ENCODE data around the gene C2orf81.
"Not testable (repeated sequence)": the region's sequence is repeated elsewhere in the genome, so short reads cannot be mapped to it uniquely, and the experiment has no call there.

The C2orf81 gene

DNA sequence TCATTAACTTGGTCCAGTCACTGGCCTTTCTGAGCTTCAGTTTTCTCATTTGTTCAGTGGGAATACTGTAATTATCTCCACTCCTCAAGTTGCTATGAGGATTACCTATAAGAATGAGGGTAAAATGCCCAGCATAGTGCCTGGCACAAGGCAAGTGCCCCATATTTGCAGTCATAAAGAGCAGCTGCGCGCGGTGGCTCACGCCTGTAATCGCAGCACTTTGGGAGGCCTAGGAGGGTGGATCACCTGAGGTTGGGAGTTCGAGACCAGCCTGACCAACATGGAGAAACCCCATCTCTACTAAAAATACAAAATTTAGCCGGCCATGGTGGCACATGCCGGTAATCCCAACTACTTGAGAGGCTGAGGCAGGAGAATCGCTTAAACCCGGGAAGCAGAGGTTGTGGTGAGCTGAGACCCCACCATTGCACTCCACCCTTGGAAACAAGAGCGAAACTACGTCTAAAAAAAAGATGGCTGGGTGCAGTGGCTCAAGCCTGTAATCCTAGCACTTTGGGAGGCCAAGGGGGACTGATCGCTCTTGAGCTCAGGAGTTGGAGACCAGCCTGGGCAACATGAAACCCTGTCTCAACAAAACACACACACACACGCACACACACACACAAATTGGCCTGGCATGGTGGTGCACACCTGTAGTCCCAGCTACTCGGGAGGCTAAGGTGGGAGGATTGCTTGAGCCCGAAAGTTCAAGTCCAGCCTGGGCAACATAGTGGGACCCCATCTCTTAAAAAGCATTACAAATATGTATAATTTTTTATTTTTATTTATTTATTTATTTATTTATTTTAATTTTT is 21.3 kb upstream of the C2orf81 start:
- DNase-seq (ENCODE audit: low read depth) = not testable (repeated sequence)

GRCh38 chr2:74441690-74442482 is 20.5 kb upstream of the C2orf81 start, which contains the start of gene RTKN:
Gene RTKN, minus strand, starts transcription at chr2:74441937. Its CDS starts 121 bp downstream, at chr2:74441816.
- DNase-seq (ENCODE audit: low read depth) = no peak

DNA sequence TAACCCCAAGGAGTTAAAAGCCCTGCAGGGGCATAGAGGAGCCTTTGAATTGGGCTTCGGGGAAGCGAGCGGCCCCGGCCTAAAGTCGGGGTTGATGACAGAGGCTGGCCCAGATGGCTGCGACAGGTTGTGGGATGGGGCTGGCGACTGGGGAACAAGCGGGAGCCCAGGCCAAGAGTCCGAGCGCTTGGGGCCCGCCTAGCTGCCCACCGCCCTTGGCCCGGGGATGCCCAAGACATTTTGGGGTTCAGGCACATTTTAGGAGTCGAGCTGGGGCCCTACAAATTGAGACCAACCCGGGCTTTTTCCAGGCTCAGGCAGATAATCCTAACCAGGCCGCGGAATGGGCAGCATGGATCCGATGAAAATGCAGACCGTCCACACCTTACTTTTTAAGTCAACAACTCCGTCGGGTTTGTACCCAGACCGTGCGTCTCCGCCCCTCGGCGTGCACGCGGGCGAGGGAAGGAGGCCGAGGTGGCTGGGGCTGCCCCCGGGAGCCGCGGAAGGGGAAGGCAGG is 19.8 kb upstream of the C2orf81 start:
- DNase-seq (ENCODE audit: low read depth) = no peak

GRCh38 chr2:74440378-74441169 is 19.2 kb upstream of the C2orf81 start:
- no peak for DNase-seq (ENCODE audit: low read depth)

- no peak for DNase-seq (ENCODE audit: low read depth)
Observed at GRCh38 chr2:74439803-74440377, 18.5 kb upstream of the C2orf81 start.

GRCh38 chr2:74439373-74439772 is 18.0 kb upstream of the C2orf81 start:
- DNase-seq (ENCODE audit: low read depth) = no peak

DNA sequence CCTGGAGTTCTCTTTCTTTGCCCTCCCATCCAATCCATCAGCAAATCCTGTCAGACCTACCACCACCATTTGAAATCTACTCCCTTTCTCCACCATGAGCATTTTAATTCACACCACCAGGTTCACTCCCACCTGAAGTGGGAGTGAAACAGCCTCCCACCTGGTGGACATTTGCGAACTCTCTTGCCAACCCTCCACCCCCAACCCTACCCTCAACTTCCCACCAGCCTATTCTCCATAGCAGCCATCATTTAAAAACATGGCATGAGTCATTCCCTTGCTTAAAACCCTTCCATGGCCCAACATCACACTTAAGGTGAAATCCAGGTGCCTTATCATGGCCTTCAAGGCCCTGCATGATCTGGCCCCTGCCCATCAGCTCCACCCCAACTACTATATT is 16.8 kb upstream of the C2orf81 start:
- no peak for DNase-seq (ENCODE audit: low read depth)

- no peak for DNase-seq (ENCODE audit: low read depth)
Observed at GRCh38 chr2:74436848-74437695, 15.7 kb upstream of the C2orf81 start.

GRCh38 chr2:74436111-74436805 is 14.8 kb upstream of the C2orf81 start:
- DNase-seq (ENCODE audit: low read depth) = no peak

DNA sequence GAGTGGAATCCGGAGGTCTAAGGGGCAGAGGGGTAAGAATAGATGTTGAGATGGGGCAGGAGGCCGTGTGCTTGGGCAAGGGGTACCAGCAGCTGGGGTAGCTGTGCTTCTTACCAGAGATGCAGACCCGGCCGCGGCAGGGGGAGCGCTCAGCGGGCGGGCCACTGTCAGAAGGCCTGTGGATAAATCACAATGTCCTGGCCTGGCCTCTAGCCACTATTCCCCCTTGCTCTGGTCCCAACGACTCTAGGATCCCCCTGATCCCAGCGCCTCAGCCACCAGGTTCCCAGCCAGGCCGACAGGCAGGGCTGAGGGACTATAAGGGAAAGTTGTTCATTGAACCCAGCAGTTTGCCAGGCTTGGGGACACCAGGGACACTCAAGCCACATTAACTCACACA is 9.1 kb upstream of the C2orf81 start:
- no peak for DNase-seq (ENCODE audit: low read depth)

DNA sequence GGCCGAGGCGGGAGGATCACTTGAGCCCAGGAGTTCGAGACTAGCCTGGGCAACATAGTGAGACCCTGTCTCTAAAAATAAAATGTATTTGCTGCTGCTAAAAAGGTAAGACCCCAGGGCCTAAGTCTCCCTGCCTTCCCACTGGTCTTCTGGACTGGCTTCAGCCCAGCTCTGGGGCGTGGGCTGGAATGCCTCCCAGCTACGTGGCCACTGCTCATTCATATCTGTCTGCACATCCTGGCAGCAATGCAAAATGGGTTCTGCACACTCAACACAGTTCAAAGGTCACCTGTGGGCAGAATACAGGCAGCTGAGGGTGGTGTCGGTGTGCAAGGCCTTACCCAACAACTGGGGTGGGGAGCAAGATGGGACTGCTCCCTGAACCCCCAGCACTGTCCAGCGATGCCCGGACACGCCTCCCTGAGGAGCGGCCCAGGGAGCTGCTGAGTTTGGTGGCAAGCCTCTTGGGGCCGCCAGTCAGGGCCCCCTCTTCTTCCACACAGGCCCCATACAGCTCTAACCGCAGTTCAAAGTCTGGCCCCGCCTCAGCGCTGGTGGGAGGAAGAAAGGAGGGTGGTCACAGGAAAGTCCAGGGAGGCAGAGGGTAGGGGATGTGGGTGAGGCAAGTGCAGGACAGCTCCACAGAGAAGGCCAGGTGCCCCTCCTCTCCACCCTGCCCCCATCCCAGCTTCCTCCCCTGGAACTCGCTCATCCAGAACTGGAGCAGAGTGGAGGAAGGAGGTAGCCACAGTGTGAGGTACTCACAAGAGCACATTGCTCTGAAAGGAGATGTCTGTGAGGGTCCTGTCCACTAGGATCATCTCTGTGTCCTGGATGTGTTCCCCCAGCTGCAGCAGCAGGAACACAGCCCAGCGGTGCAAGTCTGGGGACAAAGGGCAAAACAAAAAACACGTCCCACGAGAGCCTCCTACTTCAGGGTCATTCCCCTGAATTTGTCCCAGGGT is 8.3 kb upstream of the C2orf81 start:
- no peak for DNase-seq (ENCODE audit: low read depth)

DNA sequence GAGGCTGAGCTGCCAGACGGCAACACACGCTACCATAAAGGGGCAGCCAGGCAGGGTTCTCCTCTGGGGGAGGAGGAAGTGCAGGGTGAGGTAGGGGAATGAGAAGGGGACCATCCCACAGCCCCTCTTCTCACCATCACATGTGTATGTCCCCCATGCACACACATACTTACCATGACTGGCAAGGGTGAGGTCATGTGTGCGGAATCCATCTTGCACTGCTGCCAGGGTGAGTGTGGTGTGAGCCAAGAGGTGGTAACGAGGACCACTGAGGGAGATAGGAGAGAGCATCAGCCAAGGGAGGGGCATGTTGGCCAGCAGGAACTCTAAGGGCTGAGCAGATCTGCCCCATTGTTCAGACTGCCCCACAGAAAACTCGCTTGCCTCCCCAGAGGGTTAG is 7.3 kb upstream of the C2orf81 start:
- no peak for DNase-seq (ENCODE audit: low read depth)

- no peak for DNase-seq (ENCODE audit: low read depth)
Observed at GRCh38 chr2:74427551-74427950, 6.1 kb upstream of the C2orf81 start.

- DNase-seq (ENCODE audit: low read depth) = no peak
Observed at GRCh38 chr2:74426181-74426758, 4.9 kb upstream of the C2orf81 start.

- DNase-seq (ENCODE audit: low read depth) = no peak
Observed at GRCh38 chr2:74425523-74425922, 4.1 kb upstream of the C2orf81 start.

GRCh38 chr2:74424995-74425406 is 3.6 kb upstream of the C2orf81 start:
- no peak for DNase-seq (ENCODE audit: low read depth)

GRCh38 chr2:74424139-74424992 is 2.9 kb upstream of the C2orf81 start:
- DNase-seq (ENCODE audit: low read depth) = no peak

Measured in T follicular helper cell (primary cell).